ENCODE data around the gene IL12RB2.

The IL12RB2 gene

GRCh38 chr1:67312615-67313014 is 4.9 kb downstream of the IL12RB2 start:
- DNase-seq (ENCODE audit: low read depth, low spot score), result no peak

DNA sequence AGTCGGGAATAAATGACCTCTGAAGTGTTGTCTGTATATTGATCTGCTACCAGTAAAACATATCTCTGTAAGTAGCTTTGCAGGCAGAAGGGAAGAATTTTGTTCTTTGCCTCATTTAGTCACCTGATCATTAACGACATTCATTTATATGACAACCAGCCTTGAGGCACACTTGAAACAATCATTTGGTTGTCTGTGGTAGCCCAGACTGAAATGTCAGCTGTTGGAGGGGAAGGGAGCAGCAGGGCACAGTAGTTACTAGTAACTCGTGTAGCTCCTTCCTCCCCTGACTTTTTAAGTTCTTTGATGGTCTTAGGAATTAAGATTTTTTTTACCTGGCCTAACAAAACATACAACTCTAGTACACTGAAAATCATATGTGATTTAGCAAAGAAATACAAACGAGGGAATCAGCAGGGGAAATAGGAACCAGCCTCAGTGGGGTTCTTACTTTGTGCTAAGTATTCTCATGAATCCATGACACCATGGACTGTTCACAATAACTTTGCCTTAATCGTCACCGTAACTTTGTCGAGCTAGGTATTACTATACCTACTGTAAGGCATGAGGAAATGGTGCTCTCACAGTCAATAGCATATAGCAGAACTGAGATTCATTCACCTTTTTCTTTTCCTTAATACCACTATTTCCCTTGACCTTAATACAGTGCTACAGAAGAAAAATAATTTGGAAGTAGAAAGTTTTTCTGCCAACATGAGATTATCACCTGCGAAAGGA is 6.4 kb downstream of the IL12RB2 start:
- DNase-seq (ENCODE audit: low read depth, low spot score), result no peak

DNA sequence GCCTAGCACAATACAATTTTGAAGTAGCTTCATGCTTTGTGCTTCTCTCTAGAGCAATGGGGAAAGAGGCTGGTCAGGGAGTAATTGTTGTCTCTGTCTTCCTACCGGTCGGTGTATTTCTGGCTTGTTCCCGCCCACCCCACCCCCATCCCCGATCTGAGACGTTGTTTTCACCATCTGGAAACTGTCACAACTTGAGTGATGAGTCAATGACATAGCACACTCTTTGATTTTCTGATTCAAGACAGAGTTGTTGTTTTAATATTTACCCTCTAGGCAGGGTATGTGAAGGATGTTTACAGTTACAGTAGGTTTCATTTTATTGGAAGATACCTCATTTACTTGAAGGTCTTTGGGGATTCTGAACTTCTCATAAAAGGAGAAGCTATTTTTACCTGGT is 7.0 kb downstream of the IL12RB2 start:
- no peak for DNase-seq (ENCODE audit: low read depth, low spot score)

- DNase-seq (ENCODE audit: low read depth, low spot score), result no peak
Measured at GRCh38 chr1:67316180-67316902, 8.7 kb downstream of the IL12RB2 start.

DNA sequence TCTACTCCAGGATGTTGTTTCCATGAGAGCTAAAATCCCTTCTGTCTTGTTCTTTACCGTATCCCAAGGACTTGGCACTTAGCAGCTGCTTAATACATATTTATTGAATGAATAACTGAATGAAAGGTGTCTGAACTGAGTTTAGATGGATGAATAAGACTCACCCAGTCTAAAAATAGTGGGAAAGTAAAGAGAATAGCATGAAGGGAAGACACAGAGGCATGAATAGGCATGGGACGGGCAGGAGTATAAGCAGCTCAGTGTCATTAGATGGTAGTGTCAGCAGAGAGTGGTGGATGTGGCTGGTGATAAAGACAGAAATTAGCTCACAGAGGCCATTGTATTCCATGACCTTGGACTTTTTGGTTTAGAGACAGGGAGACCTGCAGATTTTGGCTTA is 9.2 kb downstream of the IL12RB2 start:
- no peak for DNase-seq (ENCODE audit: low read depth, low spot score)

GRCh38 chr1:67317803-67318202 is 10.1 kb downstream of the IL12RB2 start:
- no peak for DNase-seq (ENCODE audit: low read depth, low spot score)

DNA sequence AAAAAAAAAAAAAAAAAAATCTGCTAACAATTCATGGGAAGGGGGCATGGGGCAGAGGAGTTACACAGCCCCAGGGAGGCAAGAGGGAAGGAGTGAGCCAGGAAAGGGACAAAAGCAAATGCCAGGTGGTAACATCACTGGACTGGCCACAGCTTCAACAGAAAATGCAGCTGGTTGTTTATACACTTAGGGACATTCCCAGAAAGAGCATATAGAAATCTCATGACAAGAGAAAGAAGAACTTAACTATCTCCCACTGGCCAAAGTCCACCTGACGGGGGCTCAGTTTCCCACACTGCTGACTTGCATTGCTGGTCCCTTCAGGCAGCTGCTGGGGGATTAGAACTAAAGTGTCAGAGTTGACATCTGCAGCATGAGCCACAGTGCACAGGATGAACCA is 14.8 kb downstream of the IL12RB2 start:
- no peak for DNase-seq (ENCODE audit: low read depth, low spot score)

DNA sequence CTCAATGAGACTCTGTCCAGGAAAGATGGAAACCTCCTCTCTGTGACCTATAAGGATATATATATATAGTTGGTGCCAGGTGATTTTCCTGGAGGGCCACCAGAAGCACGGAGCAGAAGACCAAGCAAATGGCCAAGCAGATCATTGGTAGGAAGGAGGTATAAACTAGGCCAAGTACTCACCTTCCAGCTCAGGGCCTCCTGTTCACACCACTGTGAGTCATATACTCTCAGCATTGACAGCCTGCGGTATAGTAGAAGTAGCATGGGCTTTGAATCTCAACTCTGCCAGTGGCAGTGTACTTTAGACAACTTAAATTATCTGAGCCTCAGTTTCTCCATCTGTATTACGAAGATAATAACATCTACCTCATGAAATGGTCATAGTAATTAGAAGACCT is 15.4 kb downstream of the IL12RB2 start:
- no peak for DNase-seq (ENCODE audit: low read depth, low spot score)

DNA sequence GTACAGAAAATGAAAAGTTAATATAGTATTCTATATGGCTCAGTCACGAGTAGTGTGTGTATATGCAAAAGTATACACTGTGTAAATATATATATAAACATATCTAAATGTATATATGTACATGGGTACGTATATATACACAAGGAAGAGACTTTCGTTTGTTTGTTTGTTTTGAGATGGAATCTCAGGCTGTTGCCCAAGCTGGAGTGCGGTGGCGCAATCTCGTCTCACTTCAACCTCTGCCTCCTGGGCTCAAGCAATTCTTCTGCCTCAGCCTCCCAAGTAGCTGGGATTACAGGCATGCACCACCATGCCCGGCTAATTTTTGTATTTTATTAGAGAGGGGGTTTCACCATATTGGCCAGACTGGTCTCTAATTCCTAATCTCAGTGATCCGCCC is 16.4 kb downstream of the IL12RB2 start:
- no peak for DNase-seq (ENCODE audit: low read depth, low spot score)

GRCh38 chr1:67327864-67328466 is 20.3 kb downstream of the IL12RB2 start:
- DNase-seq (ENCODE audit: low read depth, low spot score), result no peak

DNA sequence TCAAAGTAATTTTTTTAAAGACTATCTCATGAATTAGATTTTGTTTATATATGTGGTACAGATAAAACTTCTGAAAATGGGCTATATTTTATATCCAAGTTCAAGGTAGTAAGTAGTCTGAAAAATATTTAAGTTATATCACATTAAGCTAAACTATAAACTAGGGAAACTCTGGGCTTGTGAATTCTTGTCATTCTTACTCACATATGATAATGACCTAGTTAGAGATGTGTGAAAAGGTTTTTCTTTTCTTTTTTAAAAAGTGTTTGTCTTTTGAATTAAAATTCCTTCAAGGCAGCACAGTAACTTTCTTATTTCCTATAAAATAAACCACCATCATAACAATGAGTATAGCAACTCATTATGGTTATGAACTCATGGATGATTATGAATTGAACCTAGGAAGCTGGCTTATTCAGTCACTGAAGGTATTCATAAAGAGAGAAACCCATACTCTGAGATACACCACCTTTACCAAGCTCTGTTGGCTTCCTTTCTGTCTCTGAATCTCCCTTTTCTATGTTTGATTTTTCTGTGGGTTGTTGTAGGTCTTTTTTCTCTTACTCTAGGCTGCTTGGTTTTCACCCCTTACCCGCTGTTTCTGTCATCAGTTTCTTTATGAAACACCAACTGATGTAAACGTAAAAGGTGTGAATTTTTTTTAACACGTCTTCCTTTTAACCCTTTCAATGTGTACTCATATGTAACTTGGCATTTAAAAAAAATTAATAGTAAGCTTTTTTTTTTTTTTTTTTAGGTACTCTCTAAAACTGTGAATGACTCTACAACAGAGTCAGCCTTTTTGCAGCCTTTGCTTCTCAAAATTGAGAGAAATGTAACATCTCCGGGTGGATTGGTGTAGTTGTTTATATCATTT is 25.2 kb downstream of the IL12RB2 start:
- DNase-seq (ENCODE audit: low read depth, low spot score), result no peak

GRCh38 chr1:67333603-67334002 is 25.9 kb downstream of the IL12RB2 start:
- no peak for DNase-seq (ENCODE audit: low read depth, low spot score)

- no peak for DNase-seq (ENCODE audit: low read depth, low spot score)
Measured at GRCh38 chr1:67335411-67335810, 27.7 kb downstream of the IL12RB2 start.

GRCh38 chr1:67336157-67336556 is 28.5 kb downstream of the IL12RB2 start:
- no peak for DNase-seq (ENCODE audit: low read depth, low spot score)

GRCh38 chr1:67336783-67337182 is 29.1 kb downstream of the IL12RB2 start:
- DNase-seq (ENCODE audit: low read depth, low spot score), result no peak

- no peak for DNase-seq (ENCODE audit: low read depth, low spot score)
Measured at GRCh38 chr1:67338642-67339041, 31.0 kb downstream of the IL12RB2 start.

GRCh38 chr1:67339623-67340343 is 32.1 kb downstream of the IL12RB2 start:
- peak; percentile 41 for DNase-seq (ENCODE audit: low read depth, low spot score)

DNA sequence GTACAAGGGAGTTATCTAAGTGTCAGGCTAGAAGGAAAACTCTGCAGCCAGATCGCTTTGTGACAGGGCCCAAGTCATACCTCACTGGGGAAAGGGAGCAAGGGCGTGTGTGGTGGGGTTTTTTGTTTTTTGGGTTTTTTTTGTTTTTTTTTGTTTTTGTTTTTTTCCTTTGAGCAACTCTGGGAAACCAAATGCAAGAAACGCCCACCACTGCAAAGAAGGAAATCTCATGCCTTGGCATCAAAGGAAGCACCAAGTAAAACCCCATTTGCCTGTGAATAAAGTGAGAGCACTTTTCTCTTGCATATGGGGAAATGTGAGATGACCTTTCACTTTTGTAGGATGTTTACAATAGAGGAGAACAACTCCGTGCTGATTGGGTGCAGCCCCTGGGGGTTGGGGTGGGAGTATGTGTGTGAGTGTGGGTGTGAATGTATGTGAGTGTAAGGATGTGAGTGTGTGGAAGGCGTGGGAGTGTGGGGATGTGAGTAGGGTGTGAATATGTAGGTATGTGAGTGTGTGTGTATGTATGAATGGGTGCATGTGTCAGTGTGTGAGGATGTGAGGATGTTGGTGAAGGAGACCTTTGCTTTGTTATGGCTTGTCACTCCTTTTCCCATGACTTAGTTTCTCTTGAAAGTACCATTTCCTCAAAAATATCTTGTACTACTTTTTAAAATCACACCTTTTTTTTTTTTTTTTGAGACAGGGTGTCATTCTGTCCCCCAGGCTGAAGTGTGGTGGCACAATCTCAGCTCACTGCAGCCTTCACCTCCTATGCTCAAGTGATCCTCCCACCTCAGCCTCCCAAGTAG is 34.6 kb downstream of the IL12RB2 start:
- DNase-seq (ENCODE audit: low read depth, low spot score), result no peak

GRCh38 chr1:67345556-67345955 is 37.9 kb downstream of the IL12RB2 start:
- no peak for DNase-seq (ENCODE audit: low read depth, low spot score)

DNA sequence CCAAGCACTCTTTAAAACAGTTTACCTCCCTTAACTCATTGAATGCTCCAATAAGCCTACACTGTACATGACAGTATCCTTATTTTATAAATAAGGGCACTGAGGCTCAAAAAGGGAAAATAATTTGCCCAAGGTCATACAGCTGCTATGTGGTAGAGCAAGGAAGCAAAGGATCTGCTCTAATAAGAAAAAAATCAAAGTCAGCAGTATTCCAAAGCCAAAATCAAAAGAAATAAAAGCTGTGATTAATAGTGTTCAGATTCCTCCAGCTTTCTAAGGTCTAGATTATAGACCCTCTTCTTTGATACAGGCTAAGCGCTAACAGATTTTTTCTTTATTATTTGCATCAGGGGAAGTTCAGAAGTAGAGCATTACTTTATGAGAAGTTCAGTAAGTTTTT is 39.3 kb downstream of the IL12RB2 start:
- no peak for DNase-seq (ENCODE audit: low read depth, low spot score)

Data from brain pericyte (primary cell).